ENCODE data around the gene MED27. TPM values are rescaled to one million over a fixed set of nuclear protein-coding genes. Genes with fewer than 3 reads are reported as not detected.

The MED27 gene
- total RNA-seq, 1 donor from 2014 or later = 10.5 TPM

- peak; percentile 13 for FAIRE-seq
- DNase-seq (ENCODE audit: low read depth) = no peak
- Histone ChIP-seq H3K27me3 (ENCODE audit: control insufficient read depth, insufficient read depth, low read length) (no peaks in the 10 kb centered on the region), H3K4me3 (ENCODE audit: low read depth, low read length) (no peak overlapping the region), H3K36me3 (ENCODE audit: control insufficient read depth, insufficient read depth, low read length) (peaks cover 2% of the 10 kb centered on the region)
- TF ChIP-seq, protein P1, sequence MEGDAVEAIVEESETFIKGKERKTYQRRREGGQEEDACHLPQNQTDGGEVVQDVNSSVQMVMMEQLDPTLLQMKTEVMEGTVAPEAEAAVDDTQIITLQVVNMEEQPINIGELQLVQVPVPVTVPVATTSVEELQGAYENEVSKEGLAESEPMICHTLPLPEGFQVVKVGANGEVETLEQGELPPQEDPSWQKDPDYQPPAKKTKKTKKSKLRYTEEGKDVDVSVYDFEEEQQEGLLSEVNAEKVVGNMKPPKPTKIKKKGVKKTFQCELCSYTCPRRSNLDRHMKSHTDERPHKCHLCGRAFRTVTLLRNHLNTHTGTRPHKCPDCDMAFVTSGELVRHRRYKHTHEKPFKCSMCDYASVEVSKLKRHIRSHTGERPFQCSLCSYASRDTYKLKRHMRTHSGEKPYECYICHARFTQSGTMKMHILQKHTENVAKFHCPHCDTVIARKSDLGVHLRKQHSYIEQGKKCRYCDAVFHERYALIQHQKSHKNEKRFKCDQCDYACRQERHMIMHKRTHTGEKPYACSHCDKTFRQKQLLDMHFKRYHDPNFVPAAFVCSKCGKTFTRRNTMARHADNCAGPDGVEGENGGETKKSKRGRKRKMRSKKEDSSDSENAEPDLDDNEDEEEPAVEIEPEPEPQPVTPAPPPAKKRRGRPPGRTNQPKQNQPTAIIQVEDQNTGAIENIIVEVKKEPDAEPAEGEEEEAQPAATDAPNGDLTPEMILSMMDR (IDR thresholded peaks at IDR 0.05; ENCODE audit: insufficient read depth, low read length, severe bottlenecking) = no peak
Measured at GRCh38 chr9:131865446-131866195, 214.0 kb downstream of the MED27 start.

DNA sequence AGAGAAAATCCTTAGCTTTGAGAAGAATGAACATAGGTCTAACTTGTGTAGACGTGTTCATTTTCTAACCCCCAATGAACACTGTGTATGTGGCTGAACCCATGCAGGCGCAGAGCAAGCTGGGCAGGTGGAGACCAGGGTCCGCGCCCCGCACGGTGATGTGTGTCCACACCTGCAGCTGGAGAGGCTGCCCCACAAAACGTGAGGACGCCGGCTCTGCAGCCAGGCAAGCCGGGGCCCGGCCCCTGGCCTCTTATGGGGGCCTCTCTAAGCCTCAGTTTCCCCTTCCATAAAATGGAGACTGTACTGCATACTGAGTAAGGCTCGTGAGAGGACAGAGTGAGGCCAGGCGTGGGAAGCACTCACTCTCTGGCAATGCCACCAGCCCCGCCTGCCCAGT lies 215.1 kb downstream of the MED27 start:
- DNase-seq (ENCODE audit: low read depth) = no peak
- Histone ChIP-seq H3K4me3 (ENCODE audit: low read depth, low read length) (no peak overlapping the region), H3K36me3 (ENCODE audit: control insufficient read depth, insufficient read depth, low read length) (peaks cover 2% of the 10 kb centered on the region), H3K27me3 (ENCODE audit: control insufficient read depth, insufficient read depth, low read length) (no peaks in the 10 kb centered on the region)
- FAIRE-seq = no peak
- TF ChIP-seq, protein P1 (IDR thresholded peaks at IDR 0.05; ENCODE audit: insufficient read depth, low read length, severe bottlenecking) = no peak

- Histone ChIP-seq H3K36me3 (ENCODE audit: control insufficient read depth, insufficient read depth, low read length) (peaks cover 2% of the 10 kb centered on the region), H3K4me3 (ENCODE audit: low read depth, low read length) (no peak overlapping the region), H3K27me3 (ENCODE audit: control insufficient read depth, insufficient read depth, low read length) (no peaks in the 10 kb centered on the region)
- FAIRE-seq (no peak), DNase-seq (ENCODE audit: low read depth) (no peak)
- TF ChIP-seq, protein P1 (IDR thresholded peaks at IDR 0.05; ENCODE audit: insufficient read depth, low read length, severe bottlenecking) = no peak
Measured at GRCh38 chr9:131863306-131863896, 216.3 kb downstream of the MED27 start.

- Histone ChIP-seq H3K36me3 (ENCODE audit: control insufficient read depth, insufficient read depth, low read length) (peaks cover 2% of the 10 kb centered on the region), H3K27me3 (ENCODE audit: control insufficient read depth, insufficient read depth, low read length) (no peaks in the 10 kb centered on the region), H3K4me3 (ENCODE audit: low read depth, low read length) (no peak overlapping the region)
- no peak for DNase-seq (ENCODE audit: low read depth)
- TF ChIP-seq, protein P1 (IDR thresholded peaks at IDR 0.05; ENCODE audit: insufficient read depth, low read length, severe bottlenecking) = no peak
- peak; percentile 36 for FAIRE-seq
Measured at GRCh38 chr9:131862261-131862660, 217.4 kb downstream of the MED27 start.

DNA sequence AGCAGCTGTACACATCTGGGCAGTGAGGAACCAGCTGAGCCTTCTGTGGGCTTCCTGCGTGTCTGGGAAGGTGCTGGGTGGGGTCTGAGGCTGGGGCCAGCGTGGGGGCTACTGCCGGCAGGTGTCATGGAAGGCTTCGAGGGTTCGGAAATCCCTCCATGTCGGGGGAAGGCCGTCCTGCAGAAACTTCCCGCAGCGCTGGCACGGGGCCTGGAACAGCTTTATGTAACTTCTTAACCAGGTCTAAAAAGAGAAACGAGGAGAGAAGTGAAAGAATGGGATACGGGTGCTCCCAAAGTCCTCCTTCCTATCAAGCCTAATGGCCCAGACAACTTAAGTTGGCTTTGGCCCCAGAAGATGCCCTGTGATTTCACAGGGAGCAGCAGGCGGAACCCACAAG lies 219.2 kb downstream of the MED27 start:
- no peak overlapping the region for H3K4me3 ChIP-seq (ENCODE audit: low read depth, low read length)
- no peak for DNase-seq (ENCODE audit: low read depth)
- TF ChIP-seq, protein P1 (IDR thresholded peaks at IDR 0.05; ENCODE audit: insufficient read depth, low read length, severe bottlenecking) = no peak
- peaks cover 2% of the 10 kb centered on the region for H3K36me3 ChIP-seq (ENCODE audit: control insufficient read depth, insufficient read depth, low read length)
- no peaks in the 10 kb centered on the region for H3K27me3 ChIP-seq (ENCODE audit: control insufficient read depth, insufficient read depth, low read length)
- no peak for FAIRE-seq
